Measurements from ENCODE around the gene ITPR1.

- TF ChIP-seq POLR2A (IDR thresholded peaks at IDR 0.05; ENCODE audit: low read length) (no peak), SMC3 (IDR thresholded peaks at IDR 0.05) (no peak), BHLHE40 (IDR thresholded peaks at IDR 0.05; ENCODE audit: low read depth, low read length) (no peak), NR3C1 (IDR thresholded peaks at IDR 0.05) (no peak), TP53 (CRISPR knock-in tag; IDR thresholded peaks at IDR 0.05) (no peak), RCOR1 (IDR thresholded peaks at IDR 0.05; ENCODE audit: low read depth, low read length) (no peak), RAD21 (conservative IDR thresholded peaks at IDR 0.05 in 1 of 2, IDR thresholded peaks at IDR 0.05 in 1 of 2) (no peak)
- TF ChIP-seq, protein P1, sequence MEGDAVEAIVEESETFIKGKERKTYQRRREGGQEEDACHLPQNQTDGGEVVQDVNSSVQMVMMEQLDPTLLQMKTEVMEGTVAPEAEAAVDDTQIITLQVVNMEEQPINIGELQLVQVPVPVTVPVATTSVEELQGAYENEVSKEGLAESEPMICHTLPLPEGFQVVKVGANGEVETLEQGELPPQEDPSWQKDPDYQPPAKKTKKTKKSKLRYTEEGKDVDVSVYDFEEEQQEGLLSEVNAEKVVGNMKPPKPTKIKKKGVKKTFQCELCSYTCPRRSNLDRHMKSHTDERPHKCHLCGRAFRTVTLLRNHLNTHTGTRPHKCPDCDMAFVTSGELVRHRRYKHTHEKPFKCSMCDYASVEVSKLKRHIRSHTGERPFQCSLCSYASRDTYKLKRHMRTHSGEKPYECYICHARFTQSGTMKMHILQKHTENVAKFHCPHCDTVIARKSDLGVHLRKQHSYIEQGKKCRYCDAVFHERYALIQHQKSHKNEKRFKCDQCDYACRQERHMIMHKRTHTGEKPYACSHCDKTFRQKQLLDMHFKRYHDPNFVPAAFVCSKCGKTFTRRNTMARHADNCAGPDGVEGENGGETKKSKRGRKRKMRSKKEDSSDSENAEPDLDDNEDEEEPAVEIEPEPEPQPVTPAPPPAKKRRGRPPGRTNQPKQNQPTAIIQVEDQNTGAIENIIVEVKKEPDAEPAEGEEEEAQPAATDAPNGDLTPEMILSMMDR (IDR thresholded peaks at IDR 0.05), result no peak
Observed at GRCh38 chr3:4534906-4535305, 41.8 kb downstream of the ITPR1 start.
